DMS153 treated with DMSO at 0.1 percent for 48 hours (cell line): ENCODE results near the gene MGAT5.

Experiments
- DNase-seq: peaks from one replicate; lab custom pipeline; 2025; ENCODE audit not compliant: unreplicated experiment; lab: John Stamatoyannopoulos, UW

Gene MGAT5

DNA sequence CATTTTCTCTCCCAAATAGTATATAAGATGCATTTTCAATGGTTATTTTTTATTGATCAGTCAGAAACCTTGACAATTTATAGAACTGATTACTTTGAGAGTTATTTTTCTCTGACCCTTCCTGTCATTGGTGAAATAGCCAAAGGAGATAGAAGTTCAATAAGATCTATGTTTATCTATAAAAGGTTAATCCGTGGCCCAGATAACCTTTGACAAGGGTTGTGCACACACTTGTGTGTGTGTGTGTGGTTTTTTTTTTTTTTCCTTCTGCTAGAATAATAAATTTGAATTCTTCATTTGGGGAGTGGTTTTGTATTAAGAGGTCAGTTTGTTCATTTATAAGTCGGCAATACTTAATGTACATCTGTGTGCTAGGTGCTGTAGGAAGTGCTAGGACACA lies 160.0 kb downstream of the MGAT5 start:
- DNase-seq = no peak

DNA sequence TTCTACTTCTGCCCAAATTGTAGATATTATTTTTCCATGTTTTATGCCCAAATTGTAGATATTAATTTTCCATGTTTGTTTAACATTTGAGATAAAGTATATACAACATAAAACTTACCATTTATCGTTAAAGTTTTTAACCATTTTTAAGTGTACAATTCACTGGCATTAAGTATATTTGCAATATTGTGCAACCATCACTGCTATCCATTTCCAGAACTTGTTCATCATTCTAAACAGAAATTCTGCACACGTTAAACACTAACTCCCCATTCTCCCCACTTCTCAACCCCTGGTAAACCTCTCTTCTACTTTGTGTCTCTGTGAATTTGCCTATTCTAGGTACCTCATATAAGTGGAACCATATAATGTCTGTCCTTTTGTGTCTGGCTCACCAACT lies 162.1 kb downstream of the MGAT5 start:
- DNase-seq = no peak

DNA sequence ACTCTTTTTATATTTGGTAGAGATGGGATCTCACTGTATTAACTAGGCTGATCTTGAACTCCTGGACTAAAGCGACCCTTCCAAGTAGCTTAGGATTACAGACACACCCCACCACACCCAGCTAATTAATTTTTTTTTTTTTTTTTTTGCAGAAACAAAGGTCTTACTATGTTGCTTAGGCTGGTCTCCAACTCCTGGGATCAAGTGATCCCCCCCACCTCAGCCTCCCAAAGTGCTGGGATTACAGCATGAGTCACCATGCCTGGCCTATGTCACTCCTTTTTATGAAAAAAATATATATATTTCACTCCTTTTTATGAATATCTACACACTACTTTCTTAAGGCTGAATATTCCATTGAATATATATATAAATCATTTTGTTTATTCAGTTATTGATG lies 162.8 kb downstream of the MGAT5 start:
- no peak for DNase-seq

DNA sequence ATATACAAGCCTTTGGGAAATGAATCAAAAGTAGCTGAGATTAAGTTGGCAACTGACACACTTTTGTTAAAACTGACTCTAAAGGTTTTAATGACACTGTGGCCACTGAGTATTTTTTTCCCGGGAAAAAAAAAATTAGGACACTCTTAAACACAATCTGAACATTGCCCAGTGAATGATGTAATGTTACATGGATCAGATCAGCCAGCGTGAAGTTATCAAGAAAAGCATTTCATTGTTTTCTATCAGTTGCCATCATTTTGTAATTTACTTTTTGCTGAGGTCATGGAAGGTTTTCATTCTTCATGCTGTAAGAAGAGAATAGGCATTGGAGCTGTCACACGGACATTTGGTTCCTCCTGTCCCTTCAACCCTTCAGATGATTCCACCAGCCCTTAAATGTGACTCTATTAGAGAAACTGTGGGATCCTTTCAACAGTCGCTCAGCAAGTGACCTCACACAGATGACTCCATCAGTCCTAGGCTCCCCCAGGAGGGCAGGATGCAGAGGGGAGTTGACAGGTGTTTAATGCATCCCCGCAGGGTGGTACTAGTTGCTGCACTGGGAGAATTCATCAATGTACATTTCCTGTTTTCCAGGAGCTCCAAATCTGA lies 164.2 kb downstream of the MGAT5 start:
- no peak for DNase-seq

DNA sequence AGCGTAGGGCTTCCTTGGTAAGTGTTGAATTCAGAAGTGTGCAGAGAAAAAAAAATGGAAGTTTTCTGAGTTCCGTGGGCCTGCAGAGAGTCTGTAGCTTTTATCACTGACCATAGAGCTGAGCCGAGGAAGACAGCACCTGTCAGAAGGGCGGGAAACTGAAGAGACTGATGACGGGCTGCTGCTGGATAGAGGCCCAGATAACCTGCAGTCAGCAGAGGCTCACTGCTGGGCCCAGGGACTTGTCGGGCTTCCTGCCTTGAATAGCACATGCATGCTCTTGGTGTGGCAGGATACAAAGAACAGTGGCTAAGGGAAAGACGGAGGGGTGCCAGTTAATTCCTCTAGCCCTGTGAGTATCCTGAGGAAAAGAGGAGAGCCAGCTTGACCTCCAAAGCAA lies 166.4 kb downstream of the MGAT5 start:
- DNase-seq = no peak

DNA sequence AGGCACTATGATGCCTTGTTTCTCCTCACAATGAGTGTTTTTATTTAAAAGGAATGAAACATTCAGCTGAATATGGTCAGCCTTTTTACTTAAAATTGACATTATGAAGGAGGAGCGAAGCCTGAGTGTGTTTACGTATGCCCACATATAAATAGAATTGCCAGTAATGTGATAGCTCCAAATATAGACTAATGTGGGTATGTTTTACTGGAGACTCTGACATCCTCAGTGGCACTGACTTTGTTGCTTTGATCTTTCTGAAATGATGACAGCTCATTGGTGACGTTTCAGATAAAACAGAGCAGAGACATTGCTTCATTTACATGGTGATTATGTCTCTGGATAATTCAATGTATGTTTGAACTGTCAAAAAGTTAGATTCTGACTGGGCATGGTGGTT lies 167.0 kb downstream of the MGAT5 start:
- DNase-seq = no peak

DNA sequence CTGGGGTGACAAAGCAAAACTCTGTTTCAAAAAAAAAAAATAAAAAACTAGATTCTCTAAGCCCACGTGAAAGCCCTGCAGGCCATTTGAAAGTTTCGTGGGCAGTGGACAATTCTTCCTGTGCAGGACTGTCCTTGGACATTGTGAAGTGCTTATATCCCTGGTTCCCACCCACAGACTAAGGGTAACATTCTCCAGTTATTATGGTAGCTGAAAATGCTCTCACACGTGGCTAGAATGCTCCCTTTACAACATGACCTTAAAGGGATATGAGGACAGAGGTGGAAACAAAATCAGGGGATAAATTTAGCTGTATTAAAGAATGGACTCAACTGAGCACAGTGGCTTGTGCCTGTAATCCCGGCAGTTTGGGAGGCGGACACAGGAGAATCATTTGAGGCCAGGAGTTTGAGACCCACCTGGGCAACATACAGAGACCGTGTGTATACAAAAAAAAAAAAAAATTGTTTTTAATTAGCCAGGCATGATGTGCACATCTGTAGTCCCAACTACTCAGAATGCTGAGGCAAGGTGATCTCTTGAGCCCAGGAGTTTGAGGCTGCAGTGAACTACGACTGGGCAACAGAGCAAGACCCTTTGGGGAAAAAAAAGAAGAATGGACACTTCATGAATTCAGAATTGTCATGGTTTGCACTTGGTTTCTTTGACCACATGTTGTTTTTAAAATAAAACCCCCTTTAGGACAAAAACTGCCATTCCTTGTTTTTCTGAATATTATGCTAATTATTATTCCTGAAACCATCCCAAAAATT lies 167.9 kb downstream of the MGAT5 start:
- no peak for DNase-seq

DNA sequence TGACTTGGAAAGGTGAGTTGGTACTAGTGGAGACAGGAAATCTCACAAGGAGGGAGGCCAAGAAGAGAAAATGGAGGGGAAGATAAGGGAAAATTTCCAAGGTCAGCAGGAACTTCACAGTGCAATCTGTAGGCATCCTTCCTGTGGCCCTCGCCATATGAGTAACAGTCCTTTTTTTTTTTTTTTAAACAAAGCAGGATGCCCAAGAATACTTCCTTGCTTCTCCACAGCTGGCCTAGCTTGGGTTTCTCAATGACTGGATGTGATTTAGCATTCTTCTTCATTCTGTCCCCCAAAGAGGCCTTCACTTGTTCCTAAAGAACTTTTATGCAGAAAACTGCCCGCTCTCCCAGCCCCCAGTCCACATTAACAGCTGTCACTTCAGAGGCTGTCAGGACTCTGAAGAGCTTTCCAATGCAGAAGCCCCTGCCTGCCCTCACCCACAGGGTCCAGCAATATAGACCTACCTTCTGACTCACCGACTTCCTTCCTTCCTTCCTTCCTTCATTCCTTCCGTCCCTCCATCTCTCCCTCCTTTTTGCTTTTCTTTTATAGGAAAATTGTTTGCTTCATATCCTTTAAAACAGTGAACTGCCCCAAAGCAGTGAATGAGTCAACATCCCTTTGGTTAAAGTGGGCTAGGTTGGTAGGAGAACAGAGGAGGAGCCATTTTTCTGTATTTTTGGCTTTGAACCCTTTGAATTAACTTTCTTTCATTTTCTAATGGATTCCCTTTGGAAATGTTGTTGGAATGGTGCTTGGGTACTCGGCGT lies 172.0 kb downstream of the MGAT5 start:
- no peak for DNase-seq

DNA sequence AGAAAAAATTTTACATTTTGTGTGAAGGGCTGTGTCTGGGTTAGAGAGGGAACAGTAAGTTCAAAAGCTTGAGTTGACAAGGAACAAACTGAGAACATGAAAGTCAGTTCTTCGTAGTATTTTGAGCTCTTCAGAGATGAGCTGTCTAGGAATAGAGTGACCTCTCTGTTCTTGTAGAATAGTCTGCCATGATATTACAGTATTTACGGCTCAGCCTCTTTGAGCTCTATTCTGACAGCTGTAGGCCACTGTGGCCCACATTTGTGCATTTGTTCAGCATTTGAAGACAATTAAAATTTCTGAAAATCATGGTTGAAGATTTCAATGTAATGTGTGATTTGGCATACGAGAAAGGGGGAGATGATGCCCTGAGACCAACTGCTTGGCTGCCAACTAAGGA lies 172.8 kb downstream of the MGAT5 start:
- DNase-seq = no peak

DNA sequence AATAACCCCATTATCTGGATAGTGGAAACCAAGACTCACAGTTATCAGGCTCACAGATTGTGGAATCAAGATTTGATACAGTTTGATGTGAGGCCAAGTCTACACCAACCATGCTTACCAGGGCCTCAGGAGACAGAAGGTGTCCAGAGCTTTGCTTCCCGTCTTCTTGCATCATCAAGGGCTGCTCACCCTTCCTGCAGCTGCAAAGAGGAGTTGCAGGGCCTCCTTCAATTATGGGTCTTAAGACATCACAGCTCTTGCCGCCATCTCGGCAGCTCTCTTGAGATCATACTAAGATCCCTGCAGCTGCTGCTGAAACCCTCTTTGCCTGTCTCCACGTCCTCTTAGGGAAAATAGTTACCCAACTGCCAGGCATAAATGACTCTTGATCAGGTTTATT lies 176.0 kb downstream of the MGAT5 start:
- DNase-seq = no peak

DNA sequence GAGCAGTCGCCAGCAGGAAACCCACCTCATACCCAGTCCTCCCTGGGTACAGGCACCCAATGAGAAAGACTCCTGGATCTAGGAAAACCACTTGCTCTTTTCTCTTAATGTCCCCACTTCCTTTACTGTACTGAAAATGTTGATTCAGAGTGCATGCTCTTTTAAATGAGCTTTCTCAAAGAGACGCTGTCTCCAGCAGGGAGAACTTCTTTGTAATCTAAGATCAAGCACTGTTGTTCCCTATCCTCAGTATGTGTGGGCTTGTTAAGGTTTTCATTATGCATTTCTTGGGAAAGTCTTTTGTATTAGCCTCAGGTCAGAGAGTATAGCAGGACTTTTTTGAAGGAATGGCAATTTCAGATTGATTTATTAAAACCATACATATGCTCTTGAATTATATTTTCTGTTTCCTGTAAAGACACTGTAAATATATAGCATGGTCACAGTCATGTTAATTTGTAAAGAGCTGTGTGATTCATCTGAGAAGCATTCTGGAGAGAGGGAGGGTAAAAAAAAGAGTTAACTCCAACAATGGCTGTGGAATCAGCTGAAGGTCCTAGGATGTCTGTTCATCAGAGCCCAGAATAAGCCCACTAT lies 178.1 kb downstream of the MGAT5 start:
- no peak for DNase-seq

DNA sequence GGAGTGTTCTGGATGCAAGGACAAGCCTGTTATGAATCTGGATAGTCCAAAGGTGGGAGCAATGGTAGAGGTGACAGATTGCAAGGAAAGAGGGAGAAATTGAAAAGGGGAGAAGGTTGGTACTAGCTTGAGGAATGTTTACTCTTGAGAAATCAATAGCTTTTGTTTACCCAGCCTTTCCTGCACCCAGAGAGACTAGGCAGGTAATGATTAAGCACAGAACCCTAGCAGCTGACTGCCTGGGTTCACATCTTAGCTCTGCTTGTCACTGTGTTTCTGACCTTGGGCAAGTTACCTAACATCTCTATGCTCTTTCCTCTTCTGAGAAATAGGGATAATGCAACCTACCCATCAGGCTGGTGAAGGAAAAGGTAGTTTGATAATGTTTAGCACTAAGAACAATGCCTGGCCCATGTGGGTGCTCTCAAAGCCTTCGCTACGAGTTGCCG lies 178.6 kb downstream of the MGAT5 start:
- DNase-seq = no peak

DNA sequence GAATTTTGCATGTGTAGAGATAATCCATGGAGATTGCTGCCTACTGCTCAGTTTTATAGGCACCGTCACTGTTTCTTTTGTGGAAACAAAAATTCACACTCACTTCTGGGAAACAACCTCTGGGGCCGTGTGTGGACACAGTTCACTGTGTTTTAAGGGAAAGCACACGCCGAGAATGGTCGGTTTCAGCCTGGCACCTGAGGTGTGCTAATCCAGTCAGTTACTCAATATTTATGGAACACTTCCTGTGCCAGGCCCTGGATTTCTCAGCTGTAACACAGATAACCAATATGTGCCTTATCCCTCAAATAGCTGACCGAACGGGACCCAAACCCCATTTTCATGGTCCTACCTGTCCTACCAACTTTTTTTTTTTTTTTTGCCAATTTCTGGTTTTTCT lies 179.6 kb downstream of the MGAT5 start:
- DNase-seq = no peak

DNA sequence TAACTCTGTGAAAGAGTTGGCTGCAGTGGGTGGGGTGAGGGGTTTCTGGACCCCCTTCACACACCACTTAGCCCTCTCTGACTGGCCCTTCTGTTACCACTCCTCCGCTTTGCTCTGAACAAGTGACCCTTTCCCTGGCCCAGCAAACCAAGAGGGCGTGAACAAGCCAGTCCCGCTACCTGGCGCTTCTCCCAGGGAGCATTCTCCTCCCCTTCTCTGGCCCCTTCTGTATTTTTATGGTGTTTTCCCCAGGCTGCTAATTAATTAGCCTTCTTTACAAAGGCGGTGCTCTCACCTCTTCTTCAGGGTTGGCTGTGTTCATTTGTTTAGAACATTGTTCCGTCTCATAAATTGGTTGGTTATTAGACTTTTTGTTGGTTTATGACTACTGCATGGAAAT lies 180.1 kb downstream of the MGAT5 start:
- no peak for DNase-seq

DNA sequence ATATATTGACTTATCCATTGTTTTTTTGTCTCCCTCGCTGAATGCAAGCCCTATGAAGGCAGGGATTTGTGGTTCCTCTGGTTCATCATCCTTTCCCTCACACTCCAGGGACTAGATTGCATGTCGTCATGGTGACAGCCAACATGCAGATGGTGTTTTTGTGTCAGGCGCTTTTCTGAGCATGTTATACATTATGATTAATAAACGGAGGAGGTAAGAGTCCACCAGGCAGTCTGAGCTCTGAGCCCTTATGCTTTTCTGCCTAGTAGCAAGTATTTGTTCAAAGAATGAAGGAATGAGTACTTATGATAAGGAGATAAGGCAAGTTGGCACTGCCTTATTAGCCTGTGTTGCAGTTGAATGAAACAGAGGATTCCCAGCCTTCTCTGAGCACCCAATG lies 181.6 kb downstream of the MGAT5 start:
- DNase-seq = no peak

DNA sequence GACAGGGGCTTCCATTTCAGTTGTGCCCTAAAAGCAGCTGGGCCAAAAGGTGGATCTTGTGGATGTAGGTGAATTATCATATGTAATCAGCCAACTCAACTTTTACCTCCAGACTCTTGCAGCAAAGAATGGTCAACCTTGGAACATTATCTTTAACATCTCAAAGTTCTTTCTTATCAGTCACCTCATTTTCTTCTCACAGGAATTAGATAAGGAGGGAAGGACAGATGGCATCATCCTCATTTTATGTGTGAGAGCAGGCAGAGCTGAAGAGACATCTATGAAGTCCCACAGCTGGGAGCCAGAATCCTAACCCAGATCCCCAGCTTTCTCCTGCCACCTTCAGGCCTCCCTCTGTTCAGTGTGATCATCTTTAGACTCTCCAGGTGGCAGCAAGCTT lies 182.1 kb downstream of the MGAT5 start:
- no peak for DNase-seq

DNA sequence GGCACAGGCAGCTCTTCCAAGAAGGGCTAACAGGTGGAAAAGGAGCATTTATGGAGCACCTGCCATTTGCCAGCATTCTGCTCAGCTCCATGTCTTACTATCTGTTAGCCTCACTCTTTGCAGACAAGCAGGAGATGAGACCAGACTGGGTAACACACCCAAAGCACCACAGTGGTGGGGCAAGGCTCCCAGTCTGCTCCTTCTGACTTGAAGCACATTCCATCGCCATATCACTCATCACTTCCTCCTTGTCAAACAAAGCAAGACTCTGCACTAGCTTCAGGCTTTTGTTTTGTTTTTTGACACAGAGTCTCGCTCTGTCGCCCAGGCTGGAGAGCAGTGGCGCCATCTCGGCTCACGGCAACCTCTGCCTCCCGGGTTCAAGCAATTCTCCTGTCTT lies 182.8 kb downstream of the MGAT5 start:
- no peak for DNase-seq

DNA sequence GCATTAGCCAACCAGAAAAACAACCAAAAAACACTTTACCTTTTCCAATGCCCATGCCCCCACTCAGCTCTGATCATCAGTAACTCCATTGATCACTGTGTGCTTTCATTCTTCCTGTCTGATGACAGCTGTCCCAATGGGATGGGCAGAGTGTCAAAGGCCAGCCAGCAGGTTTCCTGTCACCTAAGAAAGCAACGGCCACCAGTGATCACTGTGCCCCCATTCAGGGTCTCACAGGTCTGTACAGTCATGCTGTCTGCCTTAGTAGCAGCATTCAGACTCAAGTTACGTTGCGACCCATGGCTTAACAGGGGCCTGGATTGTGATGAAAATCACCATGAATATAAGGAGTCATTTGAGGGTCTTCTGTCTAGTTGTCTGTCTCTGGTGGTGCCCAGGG lies 184.5 kb downstream of the MGAT5 start:
- no peak for DNase-seq

DNA sequence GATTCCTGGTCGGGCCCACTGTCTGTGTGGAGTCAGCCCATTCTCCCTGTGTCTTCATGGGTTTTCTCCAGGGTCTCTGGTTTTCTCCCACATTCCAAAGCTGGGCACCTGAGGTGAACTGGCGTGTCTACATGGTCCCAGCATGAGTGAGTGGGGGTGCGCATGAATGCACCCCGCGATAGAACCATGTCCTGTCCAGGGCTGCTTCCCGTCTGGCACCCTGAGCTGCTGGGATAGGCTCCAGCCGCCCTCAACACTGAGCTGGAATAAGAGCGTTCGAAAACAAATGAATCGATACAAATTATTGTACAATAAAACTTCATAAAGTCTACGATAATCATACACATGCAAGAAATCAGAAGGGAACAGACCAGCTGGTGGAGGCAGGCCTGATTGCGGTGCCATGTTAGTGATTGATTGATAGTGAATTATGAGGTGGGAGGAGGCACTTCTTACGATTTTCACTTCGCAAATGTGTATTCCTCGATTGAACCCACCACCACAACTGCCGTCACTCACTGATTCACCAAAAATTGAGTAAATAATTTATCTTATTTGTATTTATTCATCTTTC lies 186.6 kb downstream of the MGAT5 start:
- no peak for DNase-seq

DNA sequence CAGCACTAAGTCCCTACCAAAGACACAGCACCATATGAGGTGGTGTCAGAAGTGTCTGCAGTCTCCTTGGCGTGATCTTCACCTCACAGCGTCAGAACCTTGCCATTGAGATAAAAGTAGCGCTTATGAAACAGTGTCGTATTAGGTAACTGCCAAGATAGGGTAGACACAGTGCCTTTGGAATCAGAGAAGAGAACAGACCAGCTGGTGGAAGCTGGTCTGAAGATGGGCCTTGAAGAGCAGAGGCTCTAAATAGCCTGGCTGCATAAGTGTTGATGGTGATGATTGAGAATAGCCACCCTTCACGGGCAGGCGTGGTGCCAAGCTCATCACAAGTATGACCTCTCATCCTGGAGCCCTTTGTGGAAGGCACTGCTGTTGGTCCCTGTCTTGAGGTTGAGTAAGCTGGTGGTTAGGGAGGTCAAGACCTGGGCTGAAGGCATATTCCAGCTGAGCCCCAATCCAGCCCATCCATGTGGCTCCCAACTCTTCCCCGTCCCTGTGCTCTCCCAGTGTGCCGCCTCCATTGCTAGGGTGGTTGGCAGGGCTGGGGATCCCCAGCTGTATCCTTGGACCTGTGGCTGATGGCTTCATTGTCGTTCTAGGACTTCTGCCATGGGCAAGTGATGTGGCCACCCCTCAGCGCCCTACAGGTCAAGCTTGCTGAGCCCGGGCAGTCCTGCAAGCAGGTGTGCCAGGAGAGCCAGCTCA lies 187.4 kb downstream of the MGAT5 start:
- DNase-seq = no peak
